HT-29 (cell line): ENCODE data around the gene VPS51. TPM values are rescaled to one million over a fixed set of nuclear protein-coding genes. Genes with fewer than 3 reads are reported as not detected.
"Not testable (repeated sequence)": the region's sequence is repeated elsewhere in the genome, so short reads cannot be mapped to it uniquely, and the experiment has no call there.

Experiments
- DNase-seq: peaks from one replicate; pipeline ENCODE4 v3.0.0-alpha.2; 2015; ENCODE audit warnings: low spot score
- total RNA-seq: library from RNA; depleted of rRNA; stranded (reverse); fragments of >200 nt; shearing (Covaris generic); gene quantifications from 2 replicates; pipeline ENCODE4 v1.2.3, GENCODE V29; 2014

VPS51 gene
- total RNA-seq, 1 experiment from 2014 or later = 628 TPM

DNA sequence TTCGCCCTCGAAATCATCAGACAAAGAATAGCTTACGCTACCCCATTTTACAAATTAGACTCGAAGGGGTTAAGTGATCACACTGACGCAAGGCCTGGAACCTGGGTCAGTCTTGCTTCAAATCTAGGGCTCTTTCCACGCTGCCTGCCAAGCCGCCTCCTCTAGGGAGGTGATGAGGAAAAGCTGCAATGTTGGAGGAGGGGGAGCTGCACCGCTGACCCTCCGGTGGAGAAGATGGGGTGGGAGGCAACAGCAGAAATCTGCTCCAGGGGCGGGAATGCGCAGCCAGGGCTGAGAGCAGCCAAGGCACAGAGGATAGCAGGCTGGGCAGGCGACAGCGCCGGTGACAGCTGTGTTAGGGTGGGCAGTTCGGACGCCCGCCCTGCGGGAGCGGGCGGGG lies 37.7 kb downstream of the VPS51 start:
- DNase-seq = peak; percentile 36

DNA sequence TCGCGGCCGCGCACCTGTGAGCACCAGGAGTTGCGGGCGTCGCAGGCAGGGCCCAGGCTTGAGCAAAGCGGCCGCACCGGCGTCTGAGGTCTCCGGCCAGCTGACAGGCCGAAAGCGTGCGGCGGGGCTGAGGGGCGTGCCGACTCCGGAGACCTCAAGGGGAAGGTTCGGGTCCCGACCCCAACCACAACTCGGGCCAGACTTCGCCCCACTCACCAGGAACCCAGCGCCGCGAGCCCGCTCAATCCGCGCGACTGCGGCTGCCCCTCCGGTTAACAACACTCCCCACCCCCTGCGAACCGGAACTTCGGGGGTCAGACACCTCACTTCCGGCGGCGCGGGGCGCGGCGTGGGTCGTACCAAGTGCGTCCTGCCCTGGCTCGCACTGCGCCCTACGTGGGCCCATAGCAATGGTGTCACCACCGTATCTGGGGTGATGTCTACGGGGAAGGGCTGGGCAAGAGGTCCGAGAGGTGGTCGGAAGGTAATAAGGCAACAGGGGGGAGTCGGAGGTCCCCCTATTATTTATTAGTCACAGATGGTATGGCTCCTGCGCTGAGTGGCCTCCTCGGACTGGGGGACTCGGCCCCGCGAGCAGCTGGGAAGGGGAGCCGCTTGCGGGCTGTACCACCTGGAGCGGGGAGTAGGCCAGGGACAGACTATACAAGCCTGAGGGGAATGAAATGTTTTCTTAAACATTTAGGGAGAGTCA lies 38.4 kb downstream of the VPS51 start, which contains the start of gene SYVN1:
TSS of gene SYVN1 (minus strand) at position 280 of the 712 bp plus-strand sequence. CDS start 918 bp downstream, outside the sequence.
- peak; percentile 96 for DNase-seq

DNA sequence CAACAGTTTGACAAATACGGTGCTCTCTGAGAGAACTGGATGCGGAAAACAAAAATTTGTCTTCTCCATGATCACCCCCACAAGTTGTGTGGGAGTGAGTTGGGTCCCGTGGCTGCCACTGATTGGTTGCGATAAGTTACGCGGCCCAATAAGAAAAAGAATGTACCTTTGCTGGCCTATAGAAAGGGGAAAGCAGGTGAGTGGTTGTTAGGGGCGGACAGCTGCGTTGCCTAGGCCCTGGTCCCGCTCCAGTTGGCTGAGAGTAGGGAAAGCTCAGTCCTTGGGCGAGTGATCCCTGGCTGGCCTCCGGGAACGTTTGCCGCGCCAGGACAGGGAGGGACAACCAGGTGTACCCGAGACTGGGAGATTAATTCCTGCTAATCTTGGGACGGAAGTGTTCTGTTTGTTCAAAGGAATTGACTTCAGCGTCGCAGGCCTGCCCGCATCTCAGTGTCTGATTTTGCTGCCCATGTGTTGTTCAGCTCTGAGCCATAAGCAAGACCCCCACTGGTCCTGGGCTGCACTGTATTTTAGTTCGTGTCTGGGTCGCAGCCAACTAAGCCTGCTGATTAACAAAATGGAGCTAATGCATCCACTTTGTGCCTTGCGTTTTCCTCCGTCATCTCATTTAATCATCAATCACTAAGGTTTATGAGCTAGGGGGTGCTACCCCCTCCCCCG lies 39.1 kb downstream of the VPS51 start:
- peak; percentile 99 for DNase-seq

DNA sequence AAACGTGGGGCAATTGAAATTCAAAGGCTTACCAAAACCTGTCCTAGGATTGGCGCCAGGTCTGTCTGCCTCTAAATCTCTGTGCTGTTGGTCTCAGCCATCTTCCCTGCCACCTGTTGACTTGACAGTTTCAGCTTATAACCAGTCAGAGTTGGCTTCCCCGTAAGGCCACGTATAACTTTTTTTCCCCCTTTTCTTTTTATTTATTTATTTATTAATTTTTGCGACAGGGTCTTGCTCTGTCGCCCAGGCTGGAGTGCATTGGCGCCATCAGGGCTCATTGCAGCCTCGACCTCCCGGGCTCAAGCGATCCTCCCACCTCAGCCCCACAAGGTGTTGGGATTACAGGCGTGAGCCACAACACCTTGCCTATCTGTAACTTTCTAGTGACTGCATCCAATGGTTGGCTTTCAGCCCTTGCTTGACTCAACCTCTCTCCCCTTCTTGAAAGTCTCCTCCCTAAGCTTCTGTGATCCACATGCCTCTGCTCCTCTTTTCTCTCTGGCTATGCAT lies 39.7 kb downstream of the VPS51 start:
- DNase-seq = no peak

DNA sequence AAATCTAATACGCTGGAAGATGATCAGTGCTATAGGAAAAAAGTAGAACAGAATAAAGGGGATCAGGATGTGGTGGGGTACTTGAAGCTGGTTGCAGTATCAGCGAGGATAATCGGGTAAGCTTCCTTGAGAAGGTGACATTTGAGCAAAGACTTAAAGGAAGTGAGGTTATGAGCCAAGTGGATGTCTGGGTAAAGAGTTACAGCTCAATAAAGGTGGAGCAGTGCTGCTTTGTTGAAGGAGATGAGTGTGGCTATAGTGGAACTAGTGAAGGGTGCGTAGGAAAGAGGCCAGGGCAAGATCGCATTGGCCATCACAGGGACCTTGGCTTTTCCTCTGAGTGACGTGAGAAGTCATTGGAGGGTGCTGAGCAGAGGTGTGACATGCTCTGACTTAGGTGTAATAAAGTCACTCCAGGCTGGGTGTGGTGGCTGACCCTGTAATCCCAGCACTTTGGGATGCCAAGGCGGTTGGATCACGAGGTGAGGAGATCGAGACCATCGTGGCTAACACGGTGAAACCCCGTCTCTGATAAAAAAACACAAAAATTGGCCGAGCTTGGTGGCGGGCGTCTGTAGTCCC lies 40.6 kb downstream of the VPS51 start:
- no peak for DNase-seq

GRCh38 chr11:65141896-65142494 lies 46.0 kb downstream of the VPS51 start:
- DNase-seq = no peak

DNA sequence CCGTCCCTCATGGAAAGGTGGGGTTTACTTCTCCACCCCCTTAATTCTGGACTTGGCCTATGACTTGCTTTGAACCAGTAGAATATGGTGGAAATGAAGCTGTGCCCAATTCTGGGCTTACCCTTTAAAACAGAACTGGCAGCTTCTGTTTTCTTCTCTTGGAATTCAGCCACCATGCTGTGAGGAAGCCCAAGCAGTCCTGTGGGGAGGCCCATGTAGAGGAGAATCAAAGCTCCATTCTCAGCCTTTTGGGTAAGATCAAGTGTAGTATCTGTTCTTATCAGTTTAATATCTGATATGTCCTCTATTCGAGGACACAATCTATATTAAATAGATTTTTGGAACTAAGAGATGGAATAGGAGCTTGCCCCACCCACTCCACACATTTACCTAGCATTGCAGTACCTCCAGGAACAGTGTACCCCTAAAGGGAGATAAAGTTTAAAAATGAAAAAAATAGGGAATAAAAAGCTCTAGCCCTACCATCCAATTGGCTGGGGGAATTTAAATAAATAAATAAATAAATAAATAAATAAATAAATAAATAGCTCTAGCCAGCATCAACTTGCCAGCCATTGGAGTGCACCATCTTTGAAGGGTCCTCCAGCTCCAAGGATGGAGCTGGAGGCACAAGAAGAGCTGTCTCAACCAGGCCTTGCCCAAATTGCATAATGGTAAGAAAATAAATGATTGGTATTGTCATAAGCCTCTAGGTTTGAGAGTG lies 51.5 kb downstream of the VPS51 start:
- no peak for DNase-seq

DNA sequence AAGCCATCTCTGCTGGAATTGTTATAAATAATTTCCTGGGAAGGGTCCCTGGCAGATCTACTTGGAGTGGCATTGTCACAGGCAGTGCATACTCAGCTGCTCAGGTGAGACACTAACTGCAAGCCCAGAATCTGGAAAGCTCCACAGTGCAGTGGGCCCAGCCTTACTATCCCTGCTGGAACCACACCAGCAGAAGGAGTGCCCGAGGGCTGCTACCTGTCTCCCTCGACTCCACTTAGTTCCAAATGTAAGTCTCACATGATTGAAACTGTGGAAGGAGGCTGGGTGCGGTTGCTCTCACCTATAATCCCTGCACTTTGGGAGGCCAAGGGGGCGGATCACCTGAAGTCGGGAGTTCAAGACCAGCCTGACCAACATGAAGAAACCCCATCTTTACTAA lies 52.6 kb downstream of the VPS51 start:
- no peak for DNase-seq

- DNase-seq = not testable (repeated sequence)
Observed at GRCh38 chr11:65150131-65150508, 54.1 kb downstream of the VPS51 start.

DNA sequence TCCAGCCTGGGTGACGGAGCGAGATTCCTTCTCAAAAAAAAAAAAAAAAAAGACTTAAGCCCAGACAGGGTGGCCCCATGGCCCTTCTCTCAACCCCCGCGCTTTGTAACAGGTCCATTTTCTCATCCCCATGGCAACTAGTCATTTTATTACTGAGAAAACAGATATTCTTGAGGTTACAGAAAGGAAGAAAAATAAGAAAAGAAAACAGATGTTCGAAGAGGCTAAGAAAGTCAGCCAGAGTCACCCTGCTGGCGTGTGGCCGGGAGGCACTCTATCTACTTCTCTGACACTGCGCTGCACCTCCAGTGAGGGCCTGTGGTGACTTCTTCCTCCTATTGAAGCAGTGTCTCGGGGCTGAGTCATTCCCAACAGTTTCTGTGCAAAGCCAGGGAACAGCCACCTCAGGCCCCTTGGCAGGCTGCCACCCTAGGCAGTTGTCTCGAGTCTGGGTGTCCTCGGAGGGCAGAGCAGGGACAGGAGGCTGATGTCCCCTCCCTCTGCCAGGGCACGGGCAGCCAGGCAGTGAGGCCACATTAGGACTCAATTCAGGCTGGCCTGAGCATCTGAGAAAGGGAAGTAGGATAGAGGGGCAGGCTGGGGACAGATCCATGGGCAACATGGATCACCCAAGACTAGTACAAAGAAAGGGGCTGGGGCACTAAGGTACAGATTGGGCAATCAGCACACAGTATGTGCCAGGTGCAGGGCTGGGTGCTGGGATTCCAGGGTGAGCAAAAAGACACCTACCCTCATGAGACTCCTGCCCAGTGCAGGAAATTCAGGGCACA lies 54.7 kb downstream of the VPS51 start:
- DNase-seq = peak; percentile 100

- DNase-seq = no peak
Observed at GRCh38 chr11:65151331-65151899, 55.4 kb downstream of the VPS51 start.

GRCh38 chr11:65152122-65152521 lies 56.1 kb downstream of the VPS51 start:
- DNase-seq = no peak

DNA sequence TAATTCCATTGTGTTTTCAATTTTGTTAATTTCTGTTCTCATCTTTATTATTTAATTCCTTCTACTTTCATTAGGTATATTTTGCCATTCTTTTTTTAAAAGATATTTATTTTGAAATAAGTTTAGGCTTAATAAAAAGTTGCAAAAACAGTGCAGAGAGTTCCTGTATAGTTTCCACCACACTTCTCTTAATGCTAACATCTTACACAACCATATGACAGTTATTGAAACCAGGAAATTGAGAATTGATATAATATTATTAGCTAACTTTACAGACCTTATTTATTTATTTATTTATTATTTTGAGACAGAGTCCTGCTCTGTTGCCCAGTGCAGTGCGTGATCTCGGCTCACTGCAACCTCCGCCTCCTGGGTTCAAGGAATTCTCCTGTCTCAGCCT lies 60.2 kb downstream of the VPS51 start:
- DNase-seq = no peak

- no peak for DNase-seq
Observed at GRCh38 chr11:65156926-65157325, 60.9 kb downstream of the VPS51 start.

- no peak for DNase-seq
Observed at GRCh38 chr11:65157336-65157735, 61.3 kb downstream of the VPS51 start.

GRCh38 chr11:65159012-65159411 lies 63.0 kb downstream of the VPS51 start:
- no peak for DNase-seq

- no peak for DNase-seq
Observed at GRCh38 chr11:65160643-65161042, 64.6 kb downstream of the VPS51 start.
